Measurements from ENCODE around the gene RORB. TPM values are rescaled to one million over a fixed set of nuclear protein-coding genes. Genes with fewer than 3 reads are reported as not detected.

RORB gene
- total RNA-seq, 1 experiment from 2014 or later = 8.7 TPM

DNA sequence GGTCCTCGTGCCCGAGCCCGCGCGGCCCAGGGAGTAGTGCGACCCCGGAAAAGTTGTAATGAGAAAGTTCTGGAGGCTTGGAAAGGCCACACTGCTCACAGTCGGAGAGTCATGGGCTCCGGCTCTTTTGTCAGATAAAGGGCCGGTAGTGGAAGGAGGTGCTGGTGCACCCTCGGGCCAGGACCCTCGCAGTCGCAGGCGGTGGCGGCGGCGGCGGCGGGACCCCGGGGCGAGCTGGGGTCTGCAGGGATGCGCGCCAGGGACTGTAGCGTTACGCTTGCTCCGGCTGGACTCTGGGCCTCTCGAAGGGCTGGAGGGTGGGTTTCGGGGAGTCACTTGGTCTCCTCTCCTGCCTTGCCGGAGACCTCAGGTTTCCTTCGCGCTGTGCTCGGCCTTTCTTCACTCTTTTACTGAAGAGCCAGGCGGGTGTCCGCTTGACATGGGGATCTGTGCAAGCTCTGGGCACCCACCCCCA is 1.5 kb downstream of the RORB start (continued):
- TF ChIP-seq, protein P1, sequence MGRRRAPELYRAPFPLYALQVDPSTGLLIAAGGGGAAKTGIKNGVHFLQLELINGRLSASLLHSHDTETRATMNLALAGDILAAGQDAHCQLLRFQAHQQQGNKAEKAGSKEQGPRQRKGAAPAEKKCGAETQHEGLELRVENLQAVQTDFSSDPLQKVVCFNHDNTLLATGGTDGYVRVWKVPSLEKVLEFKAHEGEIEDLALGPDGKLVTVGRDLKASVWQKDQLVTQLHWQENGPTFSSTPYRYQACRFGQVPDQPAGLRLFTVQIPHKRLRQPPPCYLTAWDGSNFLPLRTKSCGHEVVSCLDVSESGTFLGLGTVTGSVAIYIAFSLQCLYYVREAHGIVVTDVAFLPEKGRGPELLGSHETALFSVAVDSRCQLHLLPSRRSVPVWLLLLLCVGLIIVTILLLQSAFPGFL (CRISPR knock-in tag; IDR thresholded peaks at IDR 0.05; ENCODE audit: borderline replicate concordance) = no peak
- TF ChIP-seq ZNF281 (CRISPR knock-in tag; IDR thresholded peaks at IDR 0.05) = no peak
- TF ChIP-seq, protein P2, sequence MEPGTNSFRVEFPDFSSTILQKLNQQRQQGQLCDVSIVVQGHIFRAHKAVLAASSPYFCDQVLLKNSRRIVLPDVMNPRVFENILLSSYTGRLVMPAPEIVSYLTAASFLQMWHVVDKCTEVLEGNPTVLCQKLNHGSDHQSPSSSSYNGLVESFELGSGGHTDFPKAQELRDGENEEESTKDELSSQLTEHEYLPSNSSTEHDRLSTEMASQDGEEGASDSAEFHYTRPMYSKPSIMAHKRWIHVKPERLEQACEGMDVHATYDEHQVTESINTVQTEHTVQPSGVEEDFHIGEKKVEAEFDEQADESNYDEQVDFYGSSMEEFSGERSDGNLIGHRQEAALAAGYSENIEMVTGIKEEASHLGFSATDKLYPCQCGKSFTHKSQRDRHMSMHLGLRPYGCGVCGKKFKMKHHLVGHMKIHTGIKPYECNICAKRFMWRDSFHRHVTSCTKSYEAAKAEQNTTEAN (CRISPR knock-in tag; IDR thresholded peaks at IDR 0.05) = 0 out of 2 replicates have a peak, but pooled peaks have one; percentile 50
- TF ChIP-seq, protein P3, sequence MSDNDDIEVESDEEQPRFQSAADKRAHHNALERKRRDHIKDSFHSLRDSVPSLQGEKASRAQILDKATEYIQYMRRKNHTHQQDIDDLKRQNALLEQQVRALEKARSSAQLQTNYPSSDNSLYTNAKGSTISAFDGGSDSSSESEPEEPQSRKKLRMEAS (CRISPR knock-in tag; IDR thresholded peaks at IDR 0.05) = peak; percentile 31; the same call in 1 of the 2 replicates
- TF ChIP-seq, protein P4, sequence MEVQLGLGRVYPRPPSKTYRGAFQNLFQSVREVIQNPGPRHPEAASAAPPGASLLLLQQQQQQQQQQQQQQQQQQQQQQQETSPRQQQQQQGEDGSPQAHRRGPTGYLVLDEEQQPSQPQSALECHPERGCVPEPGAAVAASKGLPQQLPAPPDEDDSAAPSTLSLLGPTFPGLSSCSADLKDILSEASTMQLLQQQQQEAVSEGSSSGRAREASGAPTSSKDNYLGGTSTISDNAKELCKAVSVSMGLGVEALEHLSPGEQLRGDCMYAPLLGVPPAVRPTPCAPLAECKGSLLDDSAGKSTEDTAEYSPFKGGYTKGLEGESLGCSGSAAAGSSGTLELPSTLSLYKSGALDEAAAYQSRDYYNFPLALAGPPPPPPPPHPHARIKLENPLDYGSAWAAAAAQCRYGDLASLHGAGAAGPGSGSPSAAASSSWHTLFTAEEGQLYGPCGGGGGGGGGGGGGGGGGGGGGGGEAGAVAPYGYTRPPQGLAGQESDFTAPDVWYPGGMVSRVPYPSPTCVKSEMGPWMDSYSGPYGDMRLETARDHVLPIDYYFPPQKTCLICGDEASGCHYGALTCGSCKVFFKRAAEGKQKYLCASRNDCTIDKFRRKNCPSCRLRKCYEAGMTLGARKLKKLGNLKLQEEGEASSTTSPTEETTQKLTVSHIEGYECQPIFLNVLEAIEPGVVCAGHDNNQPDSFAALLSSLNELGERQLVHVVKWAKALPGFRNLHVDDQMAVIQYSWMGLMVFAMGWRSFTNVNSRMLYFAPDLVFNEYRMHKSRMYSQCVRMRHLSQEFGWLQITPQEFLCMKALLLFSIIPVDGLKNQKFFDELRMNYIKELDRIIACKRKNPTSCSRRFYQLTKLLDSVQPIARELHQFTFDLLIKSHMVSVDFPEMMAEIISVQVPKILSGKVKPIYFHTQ (CRISPR knock-in tag; IDR thresholded peaks at IDR 0.05) = no peak
- no peak for TF ChIP-seq ZNF219 (CRISPR knock-in tag; IDR thresholded peaks at IDR 0.05; ENCODE audit: borderline replicate concordance)
- TF ChIP-seq, protein P5, sequence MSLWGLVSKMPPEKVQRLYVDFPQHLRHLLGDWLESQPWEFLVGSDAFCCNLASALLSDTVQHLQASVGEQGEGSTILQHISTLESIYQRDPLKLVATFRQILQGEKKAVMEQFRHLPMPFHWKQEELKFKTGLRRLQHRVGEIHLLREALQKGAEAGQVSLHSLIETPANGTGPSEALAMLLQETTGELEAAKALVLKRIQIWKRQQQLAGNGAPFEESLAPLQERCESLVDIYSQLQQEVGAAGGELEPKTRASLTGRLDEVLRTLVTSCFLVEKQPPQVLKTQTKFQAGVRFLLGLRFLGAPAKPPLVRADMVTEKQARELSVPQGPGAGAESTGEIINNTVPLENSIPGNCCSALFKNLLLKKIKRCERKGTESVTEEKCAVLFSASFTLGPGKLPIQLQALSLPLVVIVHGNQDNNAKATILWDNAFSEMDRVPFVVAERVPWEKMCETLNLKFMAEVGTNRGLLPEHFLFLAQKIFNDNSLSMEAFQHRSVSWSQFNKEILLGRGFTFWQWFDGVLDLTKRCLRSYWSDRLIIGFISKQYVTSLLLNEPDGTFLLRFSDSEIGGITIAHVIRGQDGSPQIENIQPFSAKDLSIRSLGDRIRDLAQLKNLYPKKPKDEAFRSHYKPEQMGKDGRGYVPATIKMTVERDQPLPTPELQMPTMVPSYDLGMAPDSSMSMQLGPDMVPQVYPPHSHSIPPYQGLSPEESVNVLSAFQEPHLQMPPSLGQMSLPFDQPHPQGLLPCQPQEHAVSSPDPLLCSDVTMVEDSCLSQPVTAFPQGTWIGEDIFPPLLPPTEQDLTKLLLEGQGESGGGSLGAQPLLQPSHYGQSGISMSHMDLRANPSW (CRISPR knock-in tag; conservative IDR thresholded peaks at IDR 0.05; ENCODE audit: low read depth) = no peak
- no peak for TF ChIP-seq GABPB1 (CRISPR knock-in tag; IDR thresholded peaks at IDR 0.05)
- no peak for TF ChIP-seq KAT7 (CRISPR knock-in tag; IDR thresholded peaks at IDR 0.05; ENCODE audit: borderline replicate concordance)
- TF ChIP-seq ETV6 (CRISPR knock-in tag; IDR thresholded peaks at IDR 0.05) = no peak; the same call in 1 of the 2 replicates
- TF ChIP-seq FOXJ3 (CRISPR knock-in tag; IDR thresholded peaks at IDR 0.05; ENCODE audit: borderline replicate concordance) = no peak
- peak; percentile 36; the same call in 1 of the 2 replicates for TF ChIP-seq E2F5 (CRISPR knock-in tag; IDR thresholded peaks at IDR 0.05)
- no peak for TF ChIP-seq ATF1 (CRISPR knock-in tag; IDR thresholded peaks at IDR 0.05)
- TF ChIP-seq, protein P6, sequence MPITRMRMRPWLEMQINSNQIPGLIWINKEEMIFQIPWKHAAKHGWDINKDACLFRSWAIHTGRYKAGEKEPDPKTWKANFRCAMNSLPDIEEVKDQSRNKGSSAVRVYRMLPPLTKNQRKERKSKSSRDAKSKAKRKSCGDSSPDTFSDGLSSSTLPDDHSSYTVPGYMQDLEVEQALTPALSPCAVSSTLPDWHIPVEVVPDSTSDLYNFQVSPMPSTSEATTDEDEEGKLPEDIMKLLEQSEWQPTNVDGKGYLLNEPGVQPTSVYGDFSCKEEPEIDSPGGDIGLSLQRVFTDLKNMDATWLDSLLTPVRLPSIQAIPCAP (CRISPR knock-in tag; IDR thresholded peaks at IDR 0.05) = no peak
- TF ChIP-seq E2F1 (CRISPR knock-in tag; IDR thresholded peaks at IDR 0.05) = no peak; the same call in 1 of the 2 replicates
- TF ChIP-seq, protein P7, sequence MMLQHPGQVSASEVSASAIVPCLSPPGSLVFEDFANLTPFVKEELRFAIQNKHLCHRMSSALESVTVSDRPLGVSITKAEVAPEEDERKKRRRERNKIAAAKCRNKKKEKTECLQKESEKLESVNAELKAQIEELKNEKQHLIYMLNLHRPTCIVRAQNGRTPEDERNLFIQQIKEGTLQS (CRISPR knock-in tag; conservative IDR thresholded peaks at IDR 0.05) = peak; percentile 55; the same call in 1 of the 2 replicates
- no peak for TF ChIP-seq JUN (CRISPR knock-in tag; IDR thresholded peaks at IDR 0.05)
